ENCODE data around the gene PTPN1.
"Not testable (repeated sequence)": the region's sequence is repeated elsewhere in the genome, so short reads cannot be mapped to it uniquely, and the experiment has no call there.

Gene PTPN1

DNA sequence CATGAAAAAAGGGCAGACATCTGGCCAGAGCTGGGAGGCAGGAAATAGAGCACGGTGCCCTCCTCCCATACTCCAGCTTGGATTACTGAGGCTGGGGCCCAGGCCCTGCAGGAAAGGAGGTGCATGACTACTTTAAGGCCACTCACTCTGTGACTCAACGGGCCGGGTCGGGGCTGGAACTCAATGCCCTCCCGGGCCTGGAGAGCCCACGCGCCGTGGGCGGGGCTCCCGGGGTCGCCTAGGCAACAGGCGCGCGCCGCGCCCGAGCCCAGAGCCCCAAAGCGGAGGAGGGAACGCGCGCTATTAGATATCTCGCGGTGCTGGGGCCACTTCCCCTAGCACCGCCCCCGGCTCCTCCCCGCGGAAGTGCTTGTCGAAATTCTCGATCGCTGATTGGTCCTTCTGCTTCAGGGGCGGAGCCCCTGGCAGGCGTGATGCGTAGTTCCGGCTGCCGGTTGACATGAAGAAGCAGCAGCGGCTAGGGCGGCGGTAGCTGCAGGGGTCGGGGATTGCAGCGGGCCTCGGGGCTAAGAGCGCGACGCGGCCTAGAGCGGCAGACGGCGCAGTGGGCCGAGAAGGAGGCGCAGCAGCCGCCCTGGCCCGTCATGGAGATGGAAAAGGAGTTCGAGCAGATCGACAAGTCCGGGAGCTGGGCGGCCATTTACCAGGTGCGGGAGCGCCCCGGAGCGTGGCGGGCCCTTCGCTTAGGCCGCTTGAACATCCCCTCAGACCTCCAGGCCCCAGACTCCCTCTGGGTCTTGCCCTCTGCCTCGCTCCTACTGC is at the start of gene PTPN1:
PTPN1 (plus strand) TSS at position 461 of the 783 bp plus-strand sequence; CDS start at position 606, 145 bp downstream.
- peak; percentile 90 to 98 (median 94) for DNase-seq

GRCh38 chr20:50460608-50461267 is 49.4 kb upstream of the PTPN1 start:
- DNase-seq: peak; percentile 61 to 74 (median 68)

DNA sequence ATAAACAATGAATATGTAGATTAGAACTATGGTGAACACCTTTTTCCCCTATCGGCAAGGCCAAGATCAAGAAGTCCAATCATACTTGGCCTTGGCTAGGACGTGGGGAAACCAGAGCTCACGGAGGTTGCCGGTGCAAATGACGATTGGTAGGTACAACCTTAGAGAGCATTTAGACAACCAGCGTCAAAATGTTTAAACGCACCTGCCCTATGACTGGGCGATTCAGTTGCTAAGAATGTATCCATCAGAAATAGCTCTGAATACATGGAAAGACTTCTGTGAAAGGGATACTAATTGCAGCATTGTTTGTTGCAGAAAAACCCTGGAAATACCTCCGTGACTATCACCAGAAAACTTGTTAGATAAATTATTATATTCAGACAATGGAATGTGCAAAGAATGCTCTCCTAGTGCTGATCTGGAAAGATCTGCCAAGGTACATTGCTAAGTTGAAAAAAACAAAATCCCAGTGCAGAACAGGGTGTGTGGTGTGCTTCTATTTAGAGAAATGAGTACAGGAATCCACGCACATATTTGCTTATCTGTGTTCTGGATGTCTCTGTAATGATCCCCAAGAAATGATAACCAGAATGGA is 48.0 kb upstream of the PTPN1 start:
- DNase-seq: no peak

DNA sequence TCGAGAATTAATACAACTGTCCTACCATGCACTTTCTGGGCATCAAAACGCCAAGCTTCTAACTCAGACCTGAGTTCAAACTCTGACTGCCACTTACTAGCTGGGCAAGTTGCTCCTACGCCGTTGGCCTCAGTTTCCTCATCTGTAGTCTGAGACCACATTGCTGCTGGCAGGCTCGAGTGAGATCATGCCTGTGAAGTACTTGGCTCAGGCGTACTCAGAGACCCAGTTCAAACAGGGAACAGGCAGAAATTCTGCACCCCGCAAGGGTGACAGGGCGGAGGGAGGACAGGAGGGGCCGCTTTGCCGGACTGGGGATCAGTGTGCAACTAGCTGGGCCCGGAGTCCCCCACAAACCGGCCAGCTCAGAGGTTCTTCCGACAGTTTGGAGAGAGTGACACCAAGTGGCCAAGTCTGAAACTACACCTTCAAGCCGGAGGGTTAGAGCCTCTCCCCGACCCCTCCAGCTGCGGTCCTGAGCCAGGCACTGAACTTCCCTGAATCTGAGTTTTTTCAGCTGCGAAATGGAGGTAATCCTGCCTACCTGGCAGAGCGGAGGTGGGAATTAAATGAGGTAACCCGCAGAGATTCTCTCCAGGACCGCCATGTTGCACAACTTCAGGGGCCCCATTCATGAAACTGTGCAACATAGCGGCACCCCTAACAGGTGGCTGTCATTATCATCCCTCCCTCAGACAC is 46.0 kb upstream of the PTPN1 start:
- peak in 3 of 4 experiments; percentile 13 to 22 (median 14) for DNase-seq

- DNase-seq: no peak
Measured at GRCh38 chr20:50464725-50465650, 45.2 kb upstream of the PTPN1 start.

- DNase-seq: no peak
Measured at GRCh38 chr20:50467174-50467573, 43.0 kb upstream of the PTPN1 start.

- DNase-seq: no peak
Measured at GRCh38 chr20:50467718-50468356, 42.3 kb upstream of the PTPN1 start.

DNA sequence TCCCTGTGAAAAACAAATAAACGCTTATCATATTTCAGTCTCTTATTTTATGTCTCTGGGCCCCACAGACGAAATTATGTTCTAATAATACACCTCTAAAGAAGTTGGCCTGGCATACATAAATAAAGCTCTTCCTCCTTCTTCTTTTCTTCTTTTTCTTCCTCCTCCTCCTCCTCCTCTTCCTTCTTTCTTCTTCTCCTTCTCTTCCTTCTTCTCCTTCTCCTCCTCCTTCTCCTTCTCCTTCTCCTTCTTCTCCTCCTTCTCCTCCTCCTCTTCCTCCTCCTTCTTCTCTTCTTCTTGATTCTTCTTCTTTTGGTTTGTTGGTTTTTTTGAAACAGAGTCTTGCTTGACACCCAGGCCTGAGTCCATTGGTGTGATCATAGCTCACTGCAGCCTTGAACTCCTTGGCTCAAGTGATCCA is 41.8 kb upstream of the PTPN1 start:
- no peak for DNase-seq

DNA sequence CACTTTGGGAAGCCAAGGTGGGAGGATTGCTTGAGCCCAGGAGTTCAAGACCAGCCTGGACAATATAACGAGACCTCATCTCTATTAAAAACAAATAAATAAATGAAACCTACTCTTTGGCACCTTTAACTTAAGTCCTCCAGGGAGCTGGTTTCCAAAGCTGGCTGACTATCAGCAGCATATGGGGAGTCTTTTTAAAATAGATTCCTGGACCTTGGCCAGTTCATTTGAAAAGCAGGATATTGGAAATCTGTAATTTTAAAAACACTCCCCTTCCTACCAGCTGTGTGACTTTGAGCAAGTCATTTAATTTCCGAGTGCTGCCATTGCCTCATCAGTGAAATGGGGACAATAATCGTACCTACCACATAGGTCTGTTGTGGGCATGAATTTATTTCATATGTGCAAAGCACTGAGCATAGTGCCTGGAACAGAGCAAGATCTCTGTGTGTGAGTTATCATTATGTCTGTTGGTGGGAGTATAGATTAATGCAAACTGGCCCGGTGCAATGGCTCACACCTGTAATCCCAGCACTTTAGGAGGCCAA is 40.9 kb upstream of the PTPN1 start:
- DNase-seq: no peak

GRCh38 chr20:50469796-50470195 is 40.4 kb upstream of the PTPN1 start:
- DNase-seq: no peak

- no peak for DNase-seq
Measured at GRCh38 chr20:50470264-50470858, 39.8 kb upstream of the PTPN1 start.

GRCh38 chr20:50471231-50471630 is 39.0 kb upstream of the PTPN1 start:
- no peak for DNase-seq

GRCh38 chr20:50472693-50473664 is 37.2 kb upstream of the PTPN1 start:
- no peak for DNase-seq

DNA sequence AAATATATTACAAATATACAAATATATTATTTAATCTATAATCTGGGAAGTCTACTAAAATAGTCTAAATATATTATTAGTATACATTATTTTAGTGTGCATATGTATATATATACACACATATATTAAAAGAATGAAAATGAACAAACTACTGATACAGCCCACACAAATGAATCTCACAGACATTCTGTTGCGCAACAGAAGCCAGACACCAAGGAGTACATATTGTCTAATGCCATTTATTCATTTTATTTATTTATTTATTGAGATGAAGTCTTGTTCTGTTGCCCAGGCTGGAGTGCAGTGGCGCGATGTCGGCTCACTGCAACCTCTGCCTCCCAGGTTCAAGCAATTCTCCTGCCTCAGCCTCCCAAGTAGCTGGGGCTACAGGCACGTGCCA is 35.8 kb upstream of the PTPN1 start:
- DNase-seq: not testable (repeated sequence)

- no peak for DNase-seq
Measured at GRCh38 chr20:50475681-50476292, 34.4 kb upstream of the PTPN1 start.

GRCh38 chr20:50477239-50477872 is 32.8 kb upstream of the PTPN1 start:
- DNase-seq: no peak

DNA sequence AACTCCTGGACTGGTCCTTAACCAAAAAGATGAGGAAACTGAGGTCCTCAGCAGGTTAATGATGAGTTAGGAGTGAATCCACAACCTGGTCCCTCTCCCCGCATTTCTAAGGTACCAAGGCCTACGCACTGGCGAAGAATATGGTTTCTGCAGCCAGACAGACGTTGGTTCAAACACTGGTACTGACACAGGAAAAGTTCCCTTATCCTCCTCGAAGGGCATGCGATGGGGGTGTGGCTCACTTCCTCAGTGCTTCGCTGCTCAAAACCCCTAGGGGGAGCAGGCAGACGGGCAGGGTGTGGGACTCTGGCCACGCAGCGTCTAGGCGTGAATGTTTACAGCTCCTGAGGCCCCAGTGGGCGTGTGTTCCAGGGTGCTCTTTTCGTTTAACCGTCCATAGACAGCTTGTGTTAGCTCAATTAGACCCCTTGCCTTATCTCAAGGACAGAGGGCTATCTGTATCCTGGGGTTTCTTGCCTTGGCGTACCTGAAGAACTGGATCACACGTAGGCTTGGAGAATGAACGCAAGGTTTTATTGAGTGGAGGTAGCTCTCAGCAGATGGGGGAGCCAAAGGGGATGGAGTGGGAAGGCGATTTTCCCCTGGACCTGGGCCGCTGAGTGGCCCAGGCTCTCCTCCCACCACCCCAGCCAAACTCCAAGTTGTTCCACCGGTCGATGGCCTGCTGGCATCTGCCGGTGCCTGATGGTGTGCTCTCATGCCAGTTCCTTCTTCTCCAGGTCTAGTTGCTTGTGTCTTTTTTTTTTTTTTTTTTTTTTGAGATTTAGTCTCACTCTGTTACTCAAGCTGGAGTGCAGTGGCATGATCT is 31.8 kb upstream of the PTPN1 start:
- DNase-seq: peak; percentile 28 to 58 (median 42)

DNA sequence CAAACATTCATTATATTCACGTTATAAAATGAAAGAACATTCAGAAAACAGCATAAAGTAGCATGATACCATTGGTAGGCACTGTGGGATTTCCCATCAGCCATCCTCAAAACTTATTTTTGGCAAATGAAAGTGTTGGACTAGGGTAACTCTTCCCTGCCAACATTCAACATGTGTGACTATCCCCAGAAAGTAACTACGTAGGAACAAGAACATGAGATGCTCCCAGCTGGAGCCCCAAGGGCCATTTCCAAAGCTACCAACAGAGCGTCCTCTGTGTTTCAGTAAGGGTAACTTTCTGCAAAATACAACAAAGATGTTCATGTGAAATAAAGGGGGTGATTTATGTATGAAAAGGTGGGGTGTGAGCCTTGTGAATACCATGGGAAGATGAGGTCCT is 28.4 kb upstream of the PTPN1 start:
- DNase-seq: no peak
